ENCODE results near the gene TSPAN9.

GRCh38 chr12:3333583-3333982, 256.4 kb downstream of the TSPAN9 start:
- TF ChIP-seq EZH2 (IDR thresholded peaks at IDR 0.05; ENCODE audit: borderline replicate concordance, low read length), result no peak
- TF ChIP-seq, protein P1, sequence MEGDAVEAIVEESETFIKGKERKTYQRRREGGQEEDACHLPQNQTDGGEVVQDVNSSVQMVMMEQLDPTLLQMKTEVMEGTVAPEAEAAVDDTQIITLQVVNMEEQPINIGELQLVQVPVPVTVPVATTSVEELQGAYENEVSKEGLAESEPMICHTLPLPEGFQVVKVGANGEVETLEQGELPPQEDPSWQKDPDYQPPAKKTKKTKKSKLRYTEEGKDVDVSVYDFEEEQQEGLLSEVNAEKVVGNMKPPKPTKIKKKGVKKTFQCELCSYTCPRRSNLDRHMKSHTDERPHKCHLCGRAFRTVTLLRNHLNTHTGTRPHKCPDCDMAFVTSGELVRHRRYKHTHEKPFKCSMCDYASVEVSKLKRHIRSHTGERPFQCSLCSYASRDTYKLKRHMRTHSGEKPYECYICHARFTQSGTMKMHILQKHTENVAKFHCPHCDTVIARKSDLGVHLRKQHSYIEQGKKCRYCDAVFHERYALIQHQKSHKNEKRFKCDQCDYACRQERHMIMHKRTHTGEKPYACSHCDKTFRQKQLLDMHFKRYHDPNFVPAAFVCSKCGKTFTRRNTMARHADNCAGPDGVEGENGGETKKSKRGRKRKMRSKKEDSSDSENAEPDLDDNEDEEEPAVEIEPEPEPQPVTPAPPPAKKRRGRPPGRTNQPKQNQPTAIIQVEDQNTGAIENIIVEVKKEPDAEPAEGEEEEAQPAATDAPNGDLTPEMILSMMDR (IDR thresholded peaks at IDR 0.05; ENCODE audit: low read length), result no peak

Data from OCI-LY1 (cell line).